Hepatocyte (in vitro differentiated cells): ENCODE results near the gene CHCHD10.

Experiments used
- CTCF ChIP-seq: fragments of 200-600 bp; sonication (generic); IDR thresholded peaks from 2 replicates; pipeline ENCODE4 v1.5.1; 2016; ENCODE audit warnings: antibody characterized with exemption, mild to moderate bottlenecking; ENCODE audit not compliant: poor library complexity
- EZH2phosphoT487 ChIP-seq: fragments of 200-600 bp; sonication (generic); IDR thresholded peaks from one replicate; pipeline ENCODE4 v1.6.1; 2018; ENCODE audit warnings: antibody characterized with exemption, mild to moderate bottlenecking, low read depth, moderate library complexity; ENCODE audit not compliant: unreplicated experiment, severe bottlenecking

GRCh38 chr22:23787600-23787896, 19.8 kb upstream of the CHCHD10 start:
- no peak for TF ChIP-seq CTCF
- no peak for TF ChIP-seq EZH2phosphoT487
